WTC11 (cell line): ENCODE measurements around the gene PTPN13. TPM values are rescaled to one million over a fixed set of nuclear protein-coding genes. Genes with fewer than 3 reads are reported as not detected.

Source experiments
- ATAC-seq: fragments of 200-7000 bp; cut with Tn5 transposase; 2 replicates; pipeline ENCODE4 v1.10.0; 2021; ENCODE audit warnings: mild to moderate bottlenecking, moderate library complexity
- CTCF ChIA-PET: fragments of 300-600 bp; sonication (Branson Sonifier 250); formaldehyde crosslinking; loops from one replicate; lab custom pipeline; 2021; ENCODE audit warnings: antibody characterized with exemption; lab: Charles Lee
- POLR2A ChIA-PET: fragments of 350-600 bp; sonication (Branson Sonifier 250); formaldehyde crosslinking; loops from one replicate; lab custom pipeline; 2021; ENCODE audit warnings: antibody characterized with exemption; lab: Charles Lee
- DNase-seq: peaks from one replicate; pipeline ENCODE4 v3.0.0; 2021; ENCODE audit warnings: low spot score
- H3K27ac Mint-ChIP-seq: 2 replicates; pipeline ENCODE4 v1.8.0; 2021; ENCODE audit warnings: mixed read lengths
- H3K27me3 Mint-ChIP-seq: 2 replicates; pipeline ENCODE4 v1.8.0; 2021; ENCODE audit warnings: low read depth, mild to moderate bottlenecking, moderate library complexity, mixed read lengths
- H3K36me3 Mint-ChIP-seq: 2 replicates; pipeline ENCODE4 v1.8.0; 2021; ENCODE audit warnings: mixed read lengths
- H3K4me1 Mint-ChIP-seq: 2 replicates; pipeline ENCODE4 v1.8.0; 2022; ENCODE audit warnings: mixed read lengths
- H3K4me3 Mint-ChIP-seq: 2 replicates; pipeline ENCODE4 v1.8.0; 2021; ENCODE audit warnings: mild to moderate bottlenecking, moderate library complexity, mixed read lengths
- H3K9me3 Mint-ChIP-seq: 2 replicates; pipeline ENCODE4 v1.8.0; 2021; ENCODE audit warnings: mixed read lengths
- ELF4 ChIP-seq: sonication (generic); formaldehyde crosslinking; IDR thresholded peaks from 2 replicates; pipeline ENCODE4 v1.8.1; 2022; ENCODE audit warnings: low read depth, mild to moderate bottlenecking, moderate library complexity, missing genetic modification reagents
- ETV6 ChIP-seq: sonication (generic); formaldehyde crosslinking; IDR thresholded peaks from 2 replicates; pipeline ENCODE4 v1.8.1; 2022; ENCODE audit warnings: mild to moderate bottlenecking, missing genetic modification reagents
- GABPB1 ChIP-seq: sonication (generic); formaldehyde crosslinking; IDR thresholded peaks from 2 replicates; pipeline ENCODE4 v1.8.1; 2023; ENCODE audit warnings: mild to moderate bottlenecking, missing genetic modification reagents
- GRHL2 ChIP-seq: fragments of 250-450 bp; sonication (Bioruptor Pico); IDR thresholded peaks from 2 replicates; pipeline ENCODE4 v1.8.0; 2022; ENCODE audit warnings: mild to moderate bottlenecking, moderate library complexity; ENCODE audit not compliant: insufficient replicate concordance, severe bottlenecking
- IRF2 ChIP-seq: sonication (generic); formaldehyde crosslinking; IDR thresholded peaks from 2 replicates; pipeline ENCODE4 v1.8.0; 2022; ENCODE audit warnings: low read depth, missing genetic modification reagents, borderline replicate concordance
- KAT7 ChIP-seq: sonication (generic); formaldehyde crosslinking; IDR thresholded peaks from 2 replicates; pipeline ENCODE4 v1.8.1; 2023; ENCODE audit warnings: missing genetic modification reagents, mild to moderate bottlenecking, borderline replicate concordance
- MYBL2 ChIP-seq: sonication (generic); formaldehyde crosslinking; IDR thresholded peaks from 2 replicates; pipeline ENCODE4 v1.8.1; 2023; ENCODE audit warnings: mild to moderate bottlenecking, moderate library complexity, missing genetic modification reagents
- NFE2L1 ChIP-seq: sonication (generic); formaldehyde crosslinking; IDR thresholded peaks from 2 replicates; pipeline ENCODE4 v1.8.1; 2023; ENCODE audit warnings: missing genetic modification reagents
- NR1H2 ChIP-seq: sonication (generic); formaldehyde crosslinking; IDR thresholded peaks from 2 replicates; pipeline ENCODE4 v1.9.0; 2021; ENCODE audit warnings: mild to moderate bottlenecking, moderate library complexity, missing genetic modification reagents
- PRRX2 ChIP-seq: fragments of 250-450 bp; sonication (Bioruptor Pico); IDR thresholded peaks from 2 replicates; pipeline ENCODE4 v1.8.0; 2021; ENCODE audit warnings: mild to moderate bottlenecking
- RELA ChIP-seq: sonication (generic); formaldehyde crosslinking; IDR thresholded peaks from 2 replicates; pipeline ENCODE4 v1.8.1; 2022; ENCODE audit warnings: missing genetic modification reagents, mild to moderate bottlenecking, borderline replicate concordance
- RORB ChIP-seq: fragments of 250-450 bp; sonication (Bioruptor Pico); IDR thresholded peaks from 2 replicates; pipeline ENCODE4 v1.9.0; 2021; ENCODE audit warnings: mild to moderate bottlenecking
- SMAD3 ChIP-seq: sonication (generic); formaldehyde crosslinking; IDR thresholded peaks from 2 replicates; pipeline ENCODE4 v1.8.0; 2022; ENCODE audit warnings: missing genetic modification reagents, mild to moderate bottlenecking, borderline replicate concordance
- SMAD4 ChIP-seq: sonication (generic); formaldehyde crosslinking; IDR thresholded peaks from 2 replicates; pipeline ENCODE4 v1.8.0; 2022; ENCODE audit warnings: mild to moderate bottlenecking, missing genetic modification reagents
- STAT6 ChIP-seq: sonication (generic); formaldehyde crosslinking; conservative IDR thresholded peaks from 2 replicates; pipeline ENCODE4 v1.8.1; 2023; ENCODE audit warnings: mild to moderate bottlenecking, low read depth, missing genetic modification reagents, moderate library complexity
- TP53 ChIP-seq: sonication (generic); formaldehyde crosslinking; IDR thresholded peaks from 2 replicates; pipeline ENCODE4 v1.8.1; 2023; ENCODE audit warnings: mild to moderate bottlenecking, missing genetic modification reagents
- USF1 ChIP-seq: sonication (generic); formaldehyde crosslinking; IDR thresholded peaks from 2 replicates; pipeline ENCODE4 v1.8.0; 2022; ENCODE audit warnings: mild to moderate bottlenecking, missing genetic modification reagents
- ZBTB43 ChIP-seq: sonication (generic); formaldehyde crosslinking; IDR thresholded peaks from 2 replicates; pipeline ENCODE4 v1.8.1; 2023; ENCODE audit warnings: mild to moderate bottlenecking, missing genetic modification reagents
- ZNF281 ChIP-seq: sonication (generic); formaldehyde crosslinking; IDR thresholded peaks from 2 replicates; pipeline ENCODE4 v1.8.0; 2023; ENCODE audit warnings: mild to moderate bottlenecking, missing genetic modification reagents
- ZNF396 ChIP-seq: fragments of 250-450 bp; sonication (Bioruptor Pico); IDR thresholded peaks from 2 replicates; pipeline ENCODE4 v1.8.0; 2021; ENCODE audit warnings: mild to moderate bottlenecking, moderate library complexity, borderline replicate concordance
- ZNF512 ChIP-seq: sonication (generic); formaldehyde crosslinking; IDR thresholded peaks from 2 replicates; pipeline ENCODE4 v1.8.1; 2022; ENCODE audit warnings: missing genetic modification reagents, borderline replicate concordance
- ZNF671 ChIP-seq: fragments of 250-450 bp; sonication (Bioruptor Pico); IDR thresholded peaks from 2 replicates; pipeline ENCODE4 v1.8.0; 2021; ENCODE audit warnings: mild to moderate bottlenecking
- ZSCAN18 ChIP-seq: fragments of 250-450 bp; sonication (Bioruptor Pico); IDR thresholded peaks from 2 replicates; pipeline ENCODE4 v2.1.2; 2022; ENCODE audit warnings: mild to moderate bottlenecking, moderate library complexity
- total RNA-seq: library from RNA; stranded (reverse); gene quantifications from 3 replicates; pipeline ENCODE4 v1.2.3, GENCODE V29; 2021

PTPN13 gene
- total RNA-seq, 1 experiment from 2014 or later: 49.7 TPM

- TF ChIP-seq ETV6 (CRISPR knock-in tag) (no peak), SMAD4 (no peak), ZNF396 (no peak), KAT7 (CRISPR knock-in tag) (no peak), IRF2 (CRISPR knock-in tag) (no peak), MYBL2 (CRISPR knock-in tag) (no peak), RELA (no peak), ZNF512 (CRISPR knock-in tag) (no peak), PRRX2 (CRISPR knock-in tag) (no peak), GRHL2 (CRISPR knock-in tag) (no peak), NFE2L1 (CRISPR knock-in tag) (no peak), ZBTB43 (CRISPR knock-in tag) (no peak), USF1 (no peak), NR1H2 (no peak), GABPB1 (CRISPR knock-in tag) (no peak)
Observed at GRCh38 chr4:86547140-86547539, 47.0 kb upstream of the PTPN13 start.

GRCh38 chr4:86549163-86549788 lies 44.8 kb upstream of the PTPN13 start:
- ATAC-seq: no peak
- H3K4me3 Mint-ChIP-seq: no peak overlapping the region
- H3K36me3 Mint-ChIP-seq: peaks cover 10% of the 10 kb centered on the region; the same call in 1 of the 2 replicates
- H3K4me1 Mint-ChIP-seq: no peaks in the 10 kb centered on the region
- no peak overlapping the region for H3K27ac Mint-ChIP-seq
- peaks cover 8% of the 10 kb centered on the region for H3K9me3 Mint-ChIP-seq
- H3K27me3 Mint-ChIP-seq: no peaks in the 10 kb centered on the region; the same call in 1 of the 2 replicates
- DNase-seq: no peak
- ChIA-PET POLR2A (no interaction called here), CTCF (no interaction called here)
- TF ChIP-seq TP53: no peak
- no peak for TF ChIP-seq SMAD3 (CRISPR knock-in tag)
- no peak for TF ChIP-seq STAT6 (CRISPR knock-in tag)
- no peak for TF ChIP-seq KAT7 (CRISPR knock-in tag)
- TF ChIP-seq ZNF512 (CRISPR knock-in tag): no peak
- no peak for TF ChIP-seq ZNF671 (CRISPR knock-in tag)
- no peak for TF ChIP-seq ELF4 (CRISPR knock-in tag)
- no peak for TF ChIP-seq ZSCAN18 (CRISPR knock-in tag)
- TF ChIP-seq ZNF281: no peak
- TF ChIP-seq RORB: no peak

More at GRCh38 chr4:86547140-86547539, 47.0 kb upstream of the PTPN13 start:
- Mint-ChIP-seq H3K36me3 (peaks cover 10% of the 10 kb centered on the region; the same call in 1 of the 2 replicates), H3K4me3 (no peak overlapping the region), H3K9me3 (peaks cover 8% of the 10 kb centered on the region), H3K27me3 (no peaks in the 10 kb centered on the region; the same call in 1 of the 2 replicates), H3K4me1 (peaks cover 7% of the 10 kb centered on the region), H3K27ac (no peak overlapping the region)
- DNase-seq (no peak), ATAC-seq (no peak)
- ChIA-PET POLR2A (no interaction called here), CTCF (no interaction called here)
